HepG2 (cell line): ENCODE measurements around the gene UPK1A. TPM values are rescaled to one million over a fixed set of nuclear protein-coding genes. Genes with fewer than 3 reads are reported as not detected.

Experiments used
- ARNTL ChIP-seq: sonication (generic); formaldehyde crosslinking; IDR thresholded peaks from 2 replicates; pipeline ENCODE4 v1.4.0; 2020; ENCODE audit warnings: mild to moderate bottlenecking, missing genetic modification reagents
- BRD4 ChIP-seq: sonication (generic); formaldehyde crosslinking; IDR thresholded peaks from 2 replicates; pipeline ENCODE4 v1.4.0; 2020; ENCODE audit warnings: missing genetic modification reagents
- CREB3 ChIP-seq: sonication (generic); formaldehyde crosslinking; IDR thresholded peaks from 2 replicates; pipeline ENCODE4 v1.5.0; 2020; ENCODE audit warnings: missing genetic modification reagents
- GTF2F1 ChIP-seq: fragments of 150-350 bp; IDR thresholded peaks from 2 replicates; pipeline ENCODE4 v1.6.1; 2014; ENCODE audit warnings: low read length
- KDM4B ChIP-seq: sonication (generic); formaldehyde crosslinking; IDR thresholded peaks from 2 replicates; pipeline ENCODE4 v1.4.0; 2020; ENCODE audit warnings: missing genetic modification reagents
- KLF13 ChIP-seq: sonication (generic); formaldehyde crosslinking; IDR thresholded peaks from 2 replicates; pipeline ENCODE4 v1.4.0; 2020; ENCODE audit warnings: mild to moderate bottlenecking, missing genetic modification reagents
- KMT2A ChIP-seq: sonication (generic); formaldehyde crosslinking; IDR thresholded peaks from 2 replicates; pipeline ENCODE4 v1.4.0; 2020; ENCODE audit warnings: missing genetic modification reagents
- MATR3 ChIP-seq: sonication (generic); formaldehyde crosslinking; IDR thresholded peaks from 2 replicates; pipeline ENCODE4 v1.4.0; 2020; ENCODE audit warnings: missing genetic modification reagents
- MBNL3 ChIP-seq: fragments of 250-450 bp; sonication (Bioruptor Pico); conservative IDR thresholded peaks from 2 replicates; pipeline ENCODE4 v1.8.0; 2022; ENCODE audit warnings: mild to moderate bottlenecking, inconsistent platforms
- MLLT10 ChIP-seq: sonication (generic); formaldehyde crosslinking; IDR thresholded peaks from 2 replicates; pipeline ENCODE4 v1.4.0; 2020; ENCODE audit warnings: missing genetic modification reagents
- NAIF1 ChIP-seq: sonication (generic); formaldehyde crosslinking; IDR thresholded peaks from 2 replicates; pipeline ENCODE4 v1.5.0; 2020; ENCODE audit warnings: mild to moderate bottlenecking, missing genetic modification reagents, borderline replicate concordance
- NKX3-1 ChIP-seq: sonication (generic); formaldehyde crosslinking; IDR thresholded peaks from 2 replicates; pipeline ENCODE4 v1.5.0; 2020; ENCODE audit warnings: missing genetic modification reagents
- PBX2 ChIP-seq: IDR thresholded peaks from 2 replicates; pipeline ENCODE4 v1.6.1; 2016; ENCODE audit warnings: control low read depth
- PHF20 ChIP-seq: sonication (generic); formaldehyde crosslinking; IDR thresholded peaks from 2 replicates; pipeline ENCODE4 v1.5.0; 2020; ENCODE audit warnings: mild to moderate bottlenecking, missing genetic modification reagents
- PREB ChIP-seq: sonication (generic); formaldehyde crosslinking; IDR thresholded peaks from 2 replicates; pipeline ENCODE4 v1.4.0; 2020; ENCODE audit warnings: missing genetic modification reagents
- TGIF2 ChIP-seq: IDR thresholded peaks from 2 replicates; pipeline ENCODE4 v1.6.1; 2016; ENCODE audit warnings: control low read depth, missing compliant biosample characterization
- TRIM24 ChIP-seq: sonication (generic); formaldehyde crosslinking; IDR thresholded peaks from 2 replicates; pipeline ENCODE4 v1.8.0; 2022; ENCODE audit warnings: mild to moderate bottlenecking, missing genetic modification reagents
- USF2 ChIP-seq, 2 experiments: sonication (generic) in 1 of 2; formaldehyde crosslinking in 1 of 2; IDR thresholded peaks; 2 replicates each; pipeline versions ENCODE4 v1.5.1 to v1.6.1; 2011 to 2020; ENCODE audit warnings: borderline replicate concordance in 1 of 2, low read depth in 1 of 2, low read length in 1 of 2, mild to moderate bottlenecking in 1 of 2, missing genetic modification reagents in 1 of 2, moderate library complexity in 1 of 2
- YY1 ChIP-seq: IDR thresholded peaks from 2 replicates; pipeline ENCODE4 v1.6.1; 2011; ENCODE audit warnings: low read length, low read depth, moderate library complexity, mild to moderate bottlenecking; ENCODE audit not compliant: insufficient read depth, insufficient replicate concordance
- ZFYVE20 ChIP-seq: sonication (generic); formaldehyde crosslinking; IDR thresholded peaks from 2 replicates; pipeline ENCODE4 v1.8.0; 2023; ENCODE audit warnings: low read depth, mild to moderate bottlenecking, moderate library complexity, missing genetic modification reagents, borderline replicate concordance
- ZNF12 ChIP-seq: sonication (generic); formaldehyde crosslinking; IDR thresholded peaks from 2 replicates; pipeline ENCODE4 v1.5.0; 2020; ENCODE audit warnings: missing genetic modification reagents
- ZNF292 ChIP-seq: sonication (generic); formaldehyde crosslinking; IDR thresholded peaks from 2 replicates; pipeline ENCODE4 v1.8.1; 2022; ENCODE audit warnings: mild to moderate bottlenecking, low read depth, missing genetic modification reagents, borderline replicate concordance
- ZNF317 ChIP-seq: sonication (generic); formaldehyde crosslinking; IDR thresholded peaks from 2 replicates; pipeline ENCODE4 v1.5.0; 2020; ENCODE audit warnings: mild to moderate bottlenecking, missing genetic modification reagents
- ZNF335 ChIP-seq: sonication (generic); formaldehyde crosslinking; IDR thresholded peaks from 2 replicates; pipeline ENCODE4 v1.4.0; 2020; ENCODE audit warnings: missing genetic modification reagents
- ZNF768 ChIP-seq: sonication (generic); formaldehyde crosslinking; IDR thresholded peaks from 2 replicates; pipeline ENCODE4 v1.4.0; 2020; ENCODE audit warnings: missing genetic modification reagents
- ZNF883 ChIP-seq: sonication (generic); formaldehyde crosslinking; IDR thresholded peaks from 2 replicates; pipeline ENCODE4 v1.5.1; 2020; ENCODE audit warnings: mild to moderate bottlenecking, missing genetic modification reagents; ENCODE audit errors: not compliant biosample characterization
- polyA plus RNA-seq, 8 experiments: library from polyadenylated mRNA; depleted of rRNA in 3 of 8; stranded (reverse) in 7 of 8; unstranded in 1 of 8; fragments of >200 nt; fragmentation: Illumina TruSeq in 4 of 8; extraction: Trizol in 4 of 8; gene quantifications; 2 replicates each; pipeline versions ENCODE4 v1.2.1 to v1.2.3, GENCODE V29; 2011 to 2016; ENCODE audit warnings: low read depth in 4 of 8, missing spikeins in 1 of 8, mixed read lengths in 1 of 8; ENCODE audit not compliant: insufficient read depth in 1 of 8
- total RNA-seq, 5 experiments: library from RNA; depleted of rRNA; stranded (reverse); fragments of >200 nt; fragmentation: Illumina TruSeq; extraction: Trizol; gene quantifications; 2 replicates each; pipeline ENCODE4 v1.2.3, GENCODE V29; 2016; ENCODE audit warnings: low read depth in 1 of 5

UPK1A gene
- total and polyA plus RNA-seq, 2 of the 13 experiments (the other 11 are each of a cell fraction or from before 2014, with no cell fraction given): 2.9 TPM; not detected in 1

- TF ChIP-seq PBX2 (no peak), MBNL3 (CRISPR knock-in tag) (no peak), GTF2F1 (no peak), KLF13 (CRISPR knock-in tag) (no peak), KMT2A (no peak), ZNF317 (peak; percentile 70; the same call in 1 of the 2 replicates), USF2 (IDR thresholded peaks at IDR 0.05; ENCODE audit: low read depth, low read length) (no peak), USF2 (CRISPR knock-in tag; IDR thresholded peaks at IDR 0.05; ENCODE audit: borderline replicate concordance) (no peak), NKX3-1 (CRISPR knock-in tag) (no peak), ZFYVE20 (CRISPR knock-in tag) (no peak), BRD4 (CRISPR knock-in tag) (0 out of 2 replicates have a peak, but pooled peaks have one; percentile 34), YY1 (peak; percentile 20), ZNF768 (CRISPR knock-in tag) (peak; percentile 25; the same call in 1 of the 2 replicates), TRIM24 (no peak), ARNTL (CRISPR knock-in tag) (0 out of 2 replicates have a peak, but pooled peaks have one; percentile 20), MLLT10 (no peak), ZNF292 (CRISPR knock-in tag) (no peak), ZNF335 (CRISPR knock-in tag) (no peak), PHF20 (peak; percentile 37; the same call in 1 of the 2 replicates), ZNF883 (CRISPR knock-in tag) (no peak), CREB3 (CRISPR knock-in tag) (no peak), NAIF1 (0 out of 2 replicates have a peak, but pooled peaks have one; percentile 58), TGIF2 (0 out of 2 replicates have a peak, but pooled peaks have one; percentile 18), PREB (CRISPR knock-in tag) (no peak), ZNF12 (peak; percentile 83), MATR3 (CRISPR knock-in tag) (no peak), KDM4B (CRISPR knock-in tag) (no peak)
These were observed 21.9 kb upstream of the UPK1A start (continued) for GRCh38 chr19:35644206-35644986.
